GM21390 (cell line): ENCODE data around the gene IQGAP2.
A peak's percentile ranks its signal among the peaks of the same experiment; 100 is the strongest.

Experiments used
- ATAC-seq: cut with Tn5 transposase; IDR thresholded peaks from one replicate; pipeline ENCODE4 v1.9.1; 2021; ENCODE audit not compliant: unreplicated experiment

The IQGAP2 gene

GRCh38 chr5:76703707-76704106 is 300.6 kb downstream of the IQGAP2 start:
- ATAC-seq: no peak

GRCh38 chr5:76704131-76704663 is 301.1 kb downstream of the IQGAP2 start:
- no peak for ATAC-seq

- ATAC-seq: no peak
These were observed 302.5 kb downstream of the IQGAP2 start for GRCh38 chr5:76705574-76705973.

GRCh38 chr5:76709762-76710161 is 306.7 kb downstream of the IQGAP2 start:
- no peak for ATAC-seq

- ATAC-seq: peak; percentile 55
These were observed 307.9 kb downstream of the IQGAP2 start for GRCh38 chr5:76710991-76711390.

GRCh38 chr5:76714751-76715485 is 311.8 kb downstream of the IQGAP2 start:
- ATAC-seq: peak; percentile 2

- no peak for ATAC-seq
These were observed 312.3 kb downstream of the IQGAP2 start for GRCh38 chr5:76715486-76715735.

GRCh38 chr5:76715736-76716455 is 312.8 kb downstream of the IQGAP2 start, which contains the start of gene F2R:
Gene F2R, plus strand, starts transcription at chr5:76716126. Its CDS starts 182 bp downstream, at chr5:76716308.
- peak; percentile 63 for ATAC-seq

GRCh38 chr5:76716456-76717157 is 313.5 kb downstream of the IQGAP2 start:
- no peak for ATAC-seq

- no peak for ATAC-seq
These were observed 314.4 kb downstream of the IQGAP2 start for GRCh38 chr5:76717222-76718083.

GRCh38 chr5:76718381-76718832 is 315.3 kb downstream of the IQGAP2 start:
- ATAC-seq: no peak

- ATAC-seq: no peak
These were observed 315.8 kb downstream of the IQGAP2 start for GRCh38 chr5:76718880-76719279.

GRCh38 chr5:76720988-76721569 is 318.0 kb downstream of the IQGAP2 start:
- ATAC-seq: peak; percentile 92

GRCh38 chr5:76723266-76723665 is 320.2 kb downstream of the IQGAP2 start:
- no peak for ATAC-seq

- no peak for ATAC-seq
These were observed 320.8 kb downstream of the IQGAP2 start for GRCh38 chr5:76723906-76724305.

GRCh38 chr5:76724871-76725270 is 321.8 kb downstream of the IQGAP2 start:
- ATAC-seq: no peak

GRCh38 chr5:76728965-76729364 is 325.9 kb downstream of the IQGAP2 start:
- no peak for ATAC-seq

GRCh38 chr5:76729373-76730290 is 326.5 kb downstream of the IQGAP2 start:
- ATAC-seq: no peak

- no peak for ATAC-seq
These were observed 329.4 kb downstream of the IQGAP2 start for GRCh38 chr5:76732405-76733048.
